SK-N-SH (cell line): ENCODE data around the gene TOX2. TPM values are rescaled to one million over a fixed set of nuclear protein-coding genes. Genes with fewer than 3 reads are reported as not detected.

Source experiments
- CTCF ChIA-PET: fragments of 300-600, 350-600 bp; formaldehyde crosslinking; extraction: SDS; loops from one replicate; lab custom pipeline; 2021; lab: Yijun Ruan, JAX
- POLR2A ChIA-PET: fragments of 350-600 bp; sonication (Branson Sonifier 250); formaldehyde crosslinking; extraction: SDS; loops from one replicate; lab custom pipeline; 2020; ENCODE audit warnings: antibody characterized with exemption, inconsistent platforms; lab: Yijun Ruan, JAX
- DNase-seq: peaks from one replicate; pipeline ENCODE4 v3.0.0; 2012
- H2AFZ ChIP-seq: fragments of 200-600 bp; sonication (generic); 2 replicates; pipeline ENCODE4 v1.8.1; 2016; ENCODE audit warnings: antibody characterized with exemption, mild to moderate bottlenecking, low read depth
- H3F3A ChIP-seq: fragments of 200-600 bp; sonication (generic); replicated peaks from 2 replicates; pipeline ENCODE3; 2016; ENCODE audit warnings: antibody characterized with exemption, mild to moderate bottlenecking; ENCODE audit not compliant: insufficient read depth
- H3K27ac ChIP-seq, 2 experiments: fragments of 200-500 bp in 1 of 2; fragments of 200-600 bp in 1 of 2; sonication (Bioruptor generic) in 1 of 2; sonication (generic), shearing (Covaris generic) in 1 of 2; 2 replicates each; pipeline versions ENCODE4 v1.5.1 to v1.6.1; 2014 to 2016; ENCODE audit warnings: low read depth in 2 of 2, inconsistent platforms in 1 of 2, low read length in 1 of 2, mild to moderate bottlenecking in 1 of 2, mixed read lengths in 1 of 2
- H3K27me3 ChIP-seq: fragments of 200-600 bp; sonication (generic), shearing (Covaris generic); 2 replicates; pipeline ENCODE4 v1.6.1; 2016; ENCODE audit warnings: mixed run types; ENCODE audit not compliant: insufficient read depth
- H3K36me3 ChIP-seq, 2 experiments: fragments of 200-500 bp in 1 of 2; fragments of 200-600 bp in 1 of 2; sonication (Bioruptor generic) in 1 of 2; sonication (generic) in 1 of 2; replicated peaks in 1 of 2; 2 replicates each; pipeline versions ENCODE3 to v1.5.1; 2014 to 2016; ENCODE audit warnings: low read length in 1 of 2, mild to moderate bottlenecking in 1 of 2; ENCODE audit not compliant: insufficient read depth in 2 of 2, control insufficient read depth in 1 of 2
- H3K4me1 ChIP-seq, 2 experiments: fragments of 200-500 bp in 1 of 2; fragments of 200-600 bp in 1 of 2; sonication (Bioruptor generic) in 1 of 2; sonication (generic), shearing (Covaris generic) in 1 of 2; 2 replicates each; pipeline versions ENCODE4 v1.5.1 to v1.6.1; 2014 to 2016; ENCODE audit warnings: low read depth in 1 of 2, low read length in 1 of 2, mixed run types in 1 of 2; ENCODE audit not compliant: insufficient read depth in 2 of 2, control insufficient read depth in 1 of 2
- H3K4me2 ChIP-seq: fragments of 200-600 bp; sonication (generic), shearing (Covaris generic); 2 replicates; pipeline ENCODE4 v1.6.1; 2017; ENCODE audit warnings: mixed run types
- H3K4me3 ChIP-seq, 2 experiments: fragments of 200-500 bp in 1 of 2; fragments of 200-600 bp in 1 of 2; sonication (Bioruptor generic) in 1 of 2; sonication (generic), shearing (Covaris generic) in 1 of 2; 2 replicates each; pipeline versions ENCODE4 v1.5.1 to v1.8.1; 2014 to 2016; ENCODE audit warnings: low read depth in 2 of 2, inconsistent platforms in 1 of 2, low read length in 1 of 2, mild to moderate bottlenecking in 1 of 2, mixed read lengths in 1 of 2, moderate library complexity in 1 of 2
- H3K79me2 ChIP-seq: fragments of 200-600 bp; sonication (generic); 2 replicates; pipeline ENCODE4 v1.8.1; 2017; ENCODE audit warnings: mild to moderate bottlenecking; ENCODE audit not compliant: insufficient read depth
- H3K9ac ChIP-seq: fragments of 200-600 bp; sonication (generic); 2 replicates; pipeline ENCODE4 v1.6.1; 2017; ENCODE audit warnings: mixed run types
- H3K9me2 ChIP-seq: fragments of 200-600 bp; sonication (generic); 2 replicates; pipeline ENCODE4 v1.6.1; 2017; ENCODE audit warnings: mixed run types
- H3K9me3 ChIP-seq: fragments of 200-600 bp; sonication (generic); 2 replicates; pipeline ENCODE4 v1.6.1; 2017; ENCODE audit warnings: mixed run types, mild to moderate bottlenecking, moderate library complexity
- H4K20me1 ChIP-seq: fragments of 200-600 bp; sonication (generic); 2 replicates; pipeline ENCODE4 v1.6.1; 2017; ENCODE audit warnings: mild to moderate bottlenecking, mixed run types; ENCODE audit not compliant: insufficient read depth
- CTCF ChIP-seq: fragments of 200-600 bp; sonication (generic); IDR thresholded peaks from 2 replicates; pipeline ENCODE4 v1.6.1; 2017; ENCODE audit warnings: antibody characterized with exemption, mild to moderate bottlenecking, moderate library complexity
- ELF1 ChIP-seq: IDR thresholded peaks from 2 replicates; pipeline ENCODE4 v1.4.0; 2012
- EP300 ChIP-seq, 2 experiments: IDR thresholded peaks; 2 replicates each; pipeline versions ENCODE4 v1.4.0 to v1.6.1; 2012; ENCODE audit warnings: borderline replicate concordance in 1 of 2, low read depth in 1 of 2, low read length in 1 of 2
- EZH2phosphoT487 ChIP-seq: fragments of 200-600 bp; sonication (generic); IDR thresholded peaks from 2 replicates; pipeline ENCODE4 v1.6.1; 2017; ENCODE audit warnings: low read depth, mixed run types, mild to moderate bottlenecking, antibody characterized with exemption, moderate library complexity, borderline replicate concordance
- FOSL2 ChIP-seq: IDR thresholded peaks from 2 replicates; pipeline ENCODE4 v1.4.0; 2012; ENCODE audit warnings: low read depth, mild to moderate bottlenecking, moderate library complexity, borderline replicate concordance
- FOXM1 ChIP-seq: IDR thresholded peaks from 2 replicates; pipeline ENCODE4 v1.4.0; 2012; ENCODE audit warnings: low read depth, mild to moderate bottlenecking
- GABPA ChIP-seq: IDR thresholded peaks from 2 replicates; pipeline ENCODE4 v1.4.0; 2012; ENCODE audit warnings: low read depth, mild to moderate bottlenecking
- IRF3 ChIP-seq: fragments of 150-350 bp; IDR thresholded peaks from 2 replicates; pipeline ENCODE4 v1.6.1; 2016; ENCODE audit warnings: mild to moderate bottlenecking, low read depth, low read length
- MAX ChIP-seq: IDR thresholded peaks from 2 replicates; pipeline ENCODE4 v1.4.0; 2012; ENCODE audit warnings: low read depth
- MXI1 ChIP-seq: IDR thresholded peaks from 2 replicates; pipeline ENCODE4 v1.6.1; 2012; ENCODE audit warnings: mild to moderate bottlenecking, low read depth, low read length, improper control_type of control experiment
- NRF1 ChIP-seq: IDR thresholded peaks from 2 replicates; pipeline ENCODE4 v1.6.1; 2012; ENCODE audit warnings: low read depth, mild to moderate bottlenecking, low read length
- PBX3 ChIP-seq: IDR thresholded peaks from 2 replicates; pipeline ENCODE4; 2012
- RAD21 ChIP-seq: IDR thresholded peaks from 2 replicates; pipeline ENCODE4 v1.6.1; 2012; ENCODE audit warnings: mild to moderate bottlenecking, low read length
- RCOR1 ChIP-seq: fragments of 150-350 bp; IDR thresholded peaks from 2 replicates; pipeline ENCODE4 v1.6.1; 2017; ENCODE audit warnings: antibody characterized with exemption, low read length
- RFX5 ChIP-seq: IDR thresholded peaks from 2 replicates; pipeline ENCODE4 v1.6.1; 2012; ENCODE audit warnings: mild to moderate bottlenecking, improper control_type of control experiment, low read length
- RXRA ChIP-seq: IDR thresholded peaks from 2 replicates; pipeline ENCODE4 v1.4.0; 2012; ENCODE audit warnings: low read depth, mild to moderate bottlenecking, borderline replicate concordance
- SIN3A ChIP-seq: IDR thresholded peaks from 2 replicates; pipeline ENCODE4 v1.6.1; 2012; ENCODE audit warnings: low read depth, mild to moderate bottlenecking, low read length, moderate library complexity, borderline replicate concordance
- TAF1 ChIP-seq: IDR thresholded peaks from 2 replicates; pipeline ENCODE4 v1.6.1; 2012; ENCODE audit warnings: low read depth, mild to moderate bottlenecking, low read length, moderate library complexity, borderline replicate concordance
- USF1 ChIP-seq: IDR thresholded peaks from 2 replicates; pipeline ENCODE4 v1.4.0; 2012; ENCODE audit warnings: low read depth, borderline replicate concordance
- YY1 ChIP-seq: IDR thresholded peaks from 2 replicates; pipeline ENCODE4 v1.4.0; 2012; ENCODE audit warnings: low read depth, mild to moderate bottlenecking
- WGBS: methylation state at CpG from one replicate; pipeline ENCODE4 v1.1.6; 2017; ENCODE audit warnings: low lambda C conversion rate; 5-methylcytosine and 5-hydroxymethylcytosine counted together
- polyA plus RNA-seq, 3 experiments: library from polyadenylated mRNA; depleted of rRNA; stranded (reverse); fragments of >200 nt; gene quantifications; 2 replicates each; pipeline ENCODE4 v1.2.3, GENCODE V29; 2012

Gene TOX2
- polyA plus RNA-seq, 1 of the 3 experiments (the other 2 are of a cell fraction), result 15.4 TPM

- no peaks in the 10 kb centered on the region for H3K9me2 ChIP-seq
- H3K36me3 ChIP-seq, result no peaks in the 10 kb centered on the region
- no peaks in the 10 kb centered on the region for H3K27me3 ChIP-seq
- no peaks in the 10 kb centered on the region for H3K9me3 ChIP-seq
- ChIA-PET POLR2A (no interaction called here), CTCF (interaction anchor here (0.9 to 1.2 kb wide), 3 partner anchors 9 to 44 kb away, joined by 3 to 4 read pairs (median 3); no protein-coding TSS in a partner anchor)
- TF ChIP-seq IRF3 (no peak), SIN3A (no peak), RCOR1 (no peak), RXRA (no peak), EZH2phosphoT487 (no peak), PBX3 (no peak), GABPA (no peak), FOSL2 (no peak), MAX (no peak), MXI1 (no peak), ELF1 (no peak), YY1 (no peak), NRF1 (no peak), CTCF (no peak), USF1 (no peak), RFX5 (no peak), EP300 (IDR thresholded peaks at IDR 0.05; ENCODE audit: borderline replicate concordance in 1 of 2, low read depth in 1 of 2, low read length in 1 of 2) (no peak), TAF1 (no peak), FOXM1 (no peak), RAD21 (no peak)
- WGBS, result 91% methylated on average over 10 of the region's 10 CpGs
- peaks cover 6 to 18% of the 10 kb centered on the region in 2 experiments; a peak in 2 of 4 replicates for H3K4me1 ChIP-seq
- no peak overlapping the region for H3K27ac ChIP-seq
- H3K9ac ChIP-seq, result no peak overlapping the region
- H2AFZ ChIP-seq, result no peak overlapping the region
- H3K4me3 ChIP-seq, result no peak overlapping the region
- DNase-seq, result no peak
- no peaks in the 10 kb centered on the region for H3K79me2 ChIP-seq
- no peaks in the 10 kb centered on the region for H4K20me1 ChIP-seq
- peaks cover 3% of the 10 kb centered on the region for H3F3A ChIP-seq
- no peak overlapping the region for H3K4me2 ChIP-seq
These were observed 78.2 kb downstream of the TOX2 start for GRCh38 chr20:43992885-43993284.
